GM18498 (cell line): ENCODE measurements around the gene CDC5L.
"Not testable (repeated sequence)": the region's sequence is repeated elsewhere in the genome, so short reads cannot be mapped to it uniquely, and the experiment has no call there.

ENCODE experiments used
- ATAC-seq: cut with Tn5 transposase; IDR thresholded peaks from one replicate; pipeline ENCODE4 v1.9.1; 2021; ENCODE audit warnings: mild to moderate bottlenecking, moderate library complexity; ENCODE audit not compliant: unreplicated experiment

The CDC5L gene

GRCh38 chr6:44449181-44449580 lies 61.7 kb downstream of the CDC5L start:
- not testable (repeated sequence) for ATAC-seq

GRCh38 chr6:44451803-44452695 lies 64.5 kb downstream of the CDC5L start:
- ATAC-seq, result no peak

- no peak for ATAC-seq
Observed at GRCh38 chr6:44452725-44453124, 65.2 kb downstream of the CDC5L start.

- no peak for ATAC-seq
Observed at GRCh38 chr6:44453146-44453545, 65.6 kb downstream of the CDC5L start.

GRCh38 chr6:44454198-44454597 lies 66.7 kb downstream of the CDC5L start:
- no peak for ATAC-seq

DNA sequence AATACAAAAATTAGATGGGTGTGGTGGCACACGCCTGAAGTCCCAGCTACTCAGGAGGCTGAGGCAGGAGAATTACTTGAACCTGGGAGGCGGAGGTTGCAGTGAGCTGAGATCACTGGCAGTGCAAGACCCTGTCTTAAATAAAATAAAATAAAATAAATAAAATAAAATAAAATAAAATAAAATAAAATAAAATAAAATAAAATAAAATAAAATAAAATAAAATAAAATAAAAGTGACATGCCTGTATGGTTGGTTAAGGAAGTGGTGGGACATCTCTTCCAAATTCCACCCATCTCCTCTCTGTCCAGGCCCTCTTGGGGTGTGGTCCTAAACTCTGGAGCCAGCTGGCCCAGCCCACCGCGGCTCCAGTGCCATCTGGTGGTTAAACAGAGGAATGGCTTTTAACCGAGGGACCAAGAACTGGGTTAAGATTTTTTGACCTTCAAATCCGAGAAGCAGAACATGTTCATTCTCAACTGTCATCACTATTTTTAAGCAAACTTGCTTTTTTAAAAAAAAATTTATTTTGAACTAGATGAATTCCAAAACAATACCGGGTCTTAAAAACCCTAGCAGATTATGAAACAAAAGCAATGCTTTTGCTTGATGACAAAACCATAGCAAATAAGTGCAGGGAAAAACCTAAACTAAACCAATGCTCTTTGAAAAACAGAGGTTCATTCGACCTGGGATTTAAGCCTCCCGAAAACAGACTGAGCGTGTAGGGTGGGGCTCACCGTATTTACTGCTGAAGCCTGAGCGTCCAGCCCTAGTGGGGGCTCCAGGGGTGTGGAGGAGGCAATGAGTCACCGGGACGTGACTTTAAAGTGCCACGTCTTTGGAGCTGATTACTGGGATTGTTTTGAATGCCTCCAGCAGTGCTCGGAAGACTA lies 68.8 kb downstream of the CDC5L start:
- ATAC-seq, result no peak

DNA sequence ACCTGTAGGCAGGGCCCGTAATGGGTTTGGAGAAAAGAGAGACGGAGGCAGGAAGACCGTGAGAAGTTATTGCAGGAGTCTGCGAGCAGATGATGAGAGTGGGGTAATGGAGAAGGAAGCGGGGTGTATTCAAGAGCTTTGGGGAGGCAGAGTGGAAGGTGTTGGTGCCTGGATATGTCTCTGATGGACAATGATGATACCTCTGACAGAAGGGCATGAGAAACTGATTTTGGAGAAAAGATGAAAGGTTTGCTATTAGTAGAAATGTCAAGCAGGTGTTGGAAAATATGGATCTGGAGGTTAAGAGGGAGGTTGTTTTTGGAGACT lies 69.4 kb downstream of the CDC5L start:
- ATAC-seq, result no peak

DNA sequence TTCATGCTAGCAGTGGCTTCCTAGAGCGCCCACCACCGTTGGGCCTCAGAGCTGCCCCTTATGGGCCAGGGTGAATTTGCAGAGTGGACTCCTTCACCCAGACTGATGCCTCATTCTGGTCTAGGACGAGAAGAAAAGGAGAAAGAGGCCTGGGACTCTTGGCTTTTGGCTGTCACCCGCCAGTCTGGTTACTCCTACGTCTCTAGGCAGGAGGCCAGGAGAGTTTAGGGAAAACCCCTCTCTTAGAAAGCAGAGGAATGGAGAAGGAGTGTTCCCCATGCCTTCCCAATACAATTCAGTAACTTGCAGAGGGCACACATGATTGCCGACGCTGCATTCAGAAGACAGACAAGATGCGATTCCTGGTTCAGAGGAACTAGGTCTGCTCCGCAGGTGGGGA lies 70.1 kb downstream of the CDC5L start:
- ATAC-seq, result no peak

- ATAC-seq, result no peak
Observed at GRCh38 chr6:44458551-44458950, 71.0 kb downstream of the CDC5L start.

DNA sequence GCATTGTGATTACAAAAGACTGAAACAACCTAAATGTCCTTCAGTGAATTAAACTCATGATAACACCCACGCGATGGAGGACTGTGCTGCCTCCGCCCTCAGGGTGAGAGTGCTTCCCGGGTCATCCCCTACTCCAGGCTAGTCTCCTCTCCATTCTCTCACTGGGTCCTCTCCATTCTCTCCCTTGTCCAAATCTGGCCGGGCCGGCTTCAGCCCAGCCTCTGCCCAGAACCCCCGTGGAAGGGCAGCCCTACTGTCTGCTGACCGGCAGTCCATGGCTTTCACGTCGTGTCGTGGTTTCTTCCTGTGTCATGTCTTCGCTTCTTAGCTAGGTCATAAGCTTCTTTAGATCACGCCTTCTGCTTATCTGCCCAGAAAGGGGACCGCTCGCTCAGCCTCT lies 74.8 kb downstream of the CDC5L start:
- ATAC-seq, result no peak

GRCh38 chr6:44462797-44463727 lies 75.6 kb downstream of the CDC5L start:
- no peak for ATAC-seq

DNA sequence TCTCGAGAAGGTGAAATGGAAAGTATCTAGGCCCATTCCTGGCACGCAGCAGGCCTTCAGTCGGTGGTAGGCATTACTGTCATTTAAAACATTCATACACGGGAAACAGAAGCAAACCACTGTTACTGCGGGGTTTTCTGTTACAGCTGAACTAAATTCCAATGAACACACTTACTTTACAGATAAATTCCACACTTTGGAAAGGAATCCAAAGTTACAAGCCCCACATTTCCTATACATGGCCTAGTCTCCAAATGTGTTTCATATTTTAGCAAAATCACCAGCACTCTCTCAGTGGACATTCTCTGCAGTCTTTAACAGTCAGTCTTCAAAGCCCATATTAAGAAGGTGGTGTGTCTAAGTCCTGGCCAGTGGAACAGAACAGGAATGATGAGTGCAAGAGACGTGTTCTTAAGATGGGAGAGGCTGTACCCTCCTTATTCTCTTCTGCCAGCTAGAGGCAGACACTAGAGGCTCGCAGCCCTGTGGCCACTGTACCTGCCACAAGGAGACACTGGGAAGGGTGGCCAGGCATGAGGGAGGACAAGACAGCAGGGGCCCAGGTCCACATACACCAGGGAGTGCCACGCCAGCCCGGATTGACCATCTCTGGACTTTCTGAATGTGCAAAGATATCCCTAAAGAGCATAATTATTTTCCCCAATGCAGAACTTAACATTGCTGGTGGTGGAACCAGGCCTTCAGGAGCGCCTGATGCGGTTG lies 76.4 kb downstream of the CDC5L start:
- no peak for ATAC-seq

DNA sequence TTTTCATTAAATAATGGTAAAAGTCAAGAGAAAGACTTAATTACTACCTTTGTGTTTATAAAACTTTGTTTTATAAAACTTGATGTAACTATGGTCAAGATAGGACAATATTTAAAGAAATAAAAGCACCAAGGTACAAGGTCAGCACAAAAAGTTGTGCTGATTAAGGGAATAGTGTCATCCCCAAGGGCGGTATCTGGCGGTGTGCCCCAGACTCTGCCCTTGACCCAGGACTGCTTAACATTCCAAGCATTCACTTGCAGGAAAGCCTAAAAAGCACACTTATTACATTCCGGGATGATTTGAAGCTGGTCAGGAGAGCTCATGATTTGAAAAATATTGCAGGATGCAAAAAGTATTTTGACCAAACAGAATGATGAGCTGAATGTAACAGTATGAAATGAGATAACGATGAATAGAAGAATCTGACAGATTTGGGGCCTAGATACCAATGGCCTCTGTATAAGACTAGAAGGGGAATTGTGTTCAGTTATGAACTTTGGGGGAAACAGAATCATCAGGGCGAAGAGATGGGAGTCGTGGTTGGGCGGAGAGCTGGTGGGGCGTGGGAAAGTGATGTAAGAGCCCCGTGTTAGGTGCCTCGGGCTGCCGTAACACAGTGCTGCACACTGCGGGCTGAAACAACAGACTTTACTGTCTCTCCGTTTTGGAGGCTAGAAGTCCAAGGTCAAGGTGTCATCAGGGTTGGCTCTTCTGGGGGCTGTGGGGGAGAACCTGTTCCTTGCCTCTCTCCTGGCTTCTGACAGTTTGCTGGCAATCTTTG lies 77.2 kb downstream of the CDC5L start:
- ATAC-seq, result no peak

GRCh38 chr6:44466955-44467354 lies 79.4 kb downstream of the CDC5L start:
- ATAC-seq, result no peak

DNA sequence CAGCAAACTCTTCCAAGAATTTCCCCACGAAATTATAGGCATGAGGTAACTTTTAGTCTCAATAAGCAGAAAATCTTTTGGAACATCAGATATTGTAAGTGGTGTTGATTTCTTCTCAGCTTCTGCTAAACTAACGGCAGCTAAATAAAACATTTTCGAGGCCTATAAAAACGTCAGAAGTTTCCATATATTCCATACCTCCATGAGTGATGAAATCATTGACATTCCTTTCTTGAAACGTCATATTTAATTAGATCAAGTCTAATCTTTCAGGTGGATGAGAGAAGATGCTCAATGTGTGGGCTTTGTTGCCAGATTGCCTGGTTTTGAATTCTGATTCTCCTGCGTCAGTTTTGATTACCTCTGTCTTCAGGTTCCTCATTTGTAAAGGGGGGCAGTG lies 81.3 kb downstream of the CDC5L start:
- no peak for ATAC-seq

DNA sequence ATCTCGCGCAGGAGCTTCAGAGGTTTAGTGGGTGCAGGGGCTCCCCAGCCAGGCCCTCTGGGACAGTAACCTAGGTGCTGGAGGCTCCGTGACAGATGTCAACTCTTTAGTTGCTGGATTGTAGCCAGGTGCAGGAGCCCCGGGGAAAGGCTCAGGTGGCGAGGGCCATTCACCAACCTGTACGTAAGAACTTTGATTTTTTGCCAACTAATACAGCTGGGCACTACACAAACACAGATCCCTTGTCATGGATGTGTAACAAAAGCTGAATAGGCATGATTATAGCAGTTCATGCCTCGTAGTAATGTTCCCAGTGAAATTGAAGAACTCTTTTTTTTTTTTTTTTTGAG lies 82.6 kb downstream of the CDC5L start:
- ATAC-seq, result peak; percentile 15

DNA sequence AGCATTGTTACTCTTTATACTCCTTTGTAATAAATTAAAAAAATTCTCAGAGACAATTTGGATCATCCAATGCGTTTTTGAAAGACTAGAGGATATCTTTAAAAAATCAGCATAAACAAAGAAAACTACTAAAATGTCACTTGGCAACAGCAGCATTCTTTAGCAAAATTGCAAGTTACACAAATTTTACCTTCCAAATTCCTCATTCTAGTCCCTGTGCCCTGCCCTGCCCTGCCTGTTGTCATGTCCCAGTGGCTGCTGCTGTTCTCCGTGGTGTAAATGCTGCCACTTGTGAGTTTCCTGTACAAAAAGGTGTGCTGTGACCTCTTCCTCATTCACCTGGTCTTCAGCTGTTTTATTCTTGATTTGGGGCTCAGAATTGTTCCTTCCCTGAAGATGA lies 83.2 kb downstream of the CDC5L start:
- no peak for ATAC-seq

DNA sequence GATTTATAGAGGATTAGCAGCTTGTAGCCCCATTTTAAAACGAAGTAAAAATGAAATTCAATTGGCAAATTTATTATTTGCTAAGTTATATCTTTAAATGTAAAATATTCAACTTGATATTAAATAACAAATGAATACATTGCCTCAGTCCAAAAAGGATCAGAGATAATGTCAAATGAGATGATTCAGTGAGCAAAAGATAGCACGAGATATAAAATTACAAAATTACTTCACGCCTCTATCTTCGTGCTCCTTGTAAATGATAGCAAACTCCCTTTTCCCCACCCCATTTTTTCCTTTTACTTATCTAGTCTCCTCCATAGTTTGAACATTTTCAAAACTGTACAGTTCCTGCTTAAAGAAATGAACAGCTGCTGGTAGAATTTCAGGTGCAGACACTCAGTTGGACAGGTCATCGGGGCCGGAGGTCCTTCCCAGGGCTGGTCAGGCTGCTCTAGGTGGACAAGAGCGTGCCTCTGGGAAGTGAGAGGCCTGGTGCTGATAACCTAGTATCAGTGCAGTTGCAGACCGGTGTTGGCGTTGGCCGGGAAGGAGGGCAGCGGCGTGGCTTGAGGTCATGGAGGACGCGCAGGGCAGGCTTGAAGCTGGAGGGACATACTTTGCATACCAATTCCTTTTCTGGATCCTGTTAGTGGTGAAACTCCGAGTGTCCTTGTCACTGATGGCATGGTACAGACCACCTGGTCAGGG lies 83.9 kb downstream of the CDC5L start:
- ATAC-seq, result no peak
